Measurements from ENCODE around the gene AGPAT2. TPM values are rescaled to one million over a fixed set of nuclear protein-coding genes. Genes with fewer than 3 reads are reported as not detected.

Gene AGPAT2
- total and polyA plus RNA-seq, 2 donors from 2014 or later = 73.4 to 83.6 TPM

- H3K27me3 ChIP-seq (ENCODE audit: control insufficient read depth, insufficient read depth, low read length) = no peaks in the 10 kb centered on the region
- no peak overlapping the region for H3K9ac ChIP-seq (ENCODE audit: low read length in 3 of 3)
Observed at GRCh38 chr9:136683173-136683745, 4.0 kb downstream of the AGPAT2 start.

GRCh38 chr9:136682710-136683109 is 4.5 kb downstream of the AGPAT2 start:
- H3K27ac ChIP-seq (ENCODE audit: low read depth in 2 of 2, low read length in 2 of 2) = no peak overlapping the region
- H3K9me3 ChIP-seq (ENCODE audit: control insufficient read depth in 2 of 3, insufficient read depth in 1 of 3, low read length in 3 of 3) = no peaks in the 10 kb centered on the region
- FAIRE-seq = no peak
- no peak overlapping the region for H3K4me3 ChIP-seq (ENCODE audit: low read length in 3 of 3)
- TF ChIP-seq CTCF (IDR thresholded peaks at IDR 0.05; ENCODE audit: borderline replicate concordance, extremely low read depth, insufficient read depth) = no peak
- no peak overlapping the region for H3K9ac ChIP-seq (ENCODE audit: low read length in 3 of 3)
- intact Hi-C loops (cut with DNase I) = no loop called here
- no peaks in the 10 kb centered on the region for H3K36me3 ChIP-seq (ENCODE audit: control insufficient read depth in 2 of 3, insufficient read depth in 3 of 3, low read length in 3 of 3)
- no peak for DNase-seq
- no peaks in the 10 kb centered on the region for H3K27me3 ChIP-seq (ENCODE audit: control insufficient read depth, insufficient read depth, low read length)
- H3K4me1 ChIP-seq (ENCODE audit: control insufficient read depth in 2 of 3, insufficient read depth in 2 of 3, low read depth in 1 of 3, low read length in 3 of 3) = peaks cover 0 to 25% (median 0%) of the 10 kb centered on the region in 3 donors

More at GRCh38 chr9:136683173-136683745, 4.0 kb downstream of the AGPAT2 start:
- Histone ChIP-seq H3K4me3 (ENCODE audit: low read length in 3 of 3) (no peak overlapping the region), H3K27ac (ENCODE audit: low read depth in 2 of 2, low read length in 2 of 2) (no peak overlapping the region), H3K36me3 (ENCODE audit: control insufficient read depth in 2 of 3, insufficient read depth in 3 of 3, low read length in 3 of 3) (no peaks in the 10 kb centered on the region), H3K9me3 (ENCODE audit: control insufficient read depth in 2 of 3, insufficient read depth in 1 of 3, low read length in 3 of 3) (no peaks in the 10 kb centered on the region), H3K4me1 (ENCODE audit: control insufficient read depth in 2 of 3, insufficient read depth in 2 of 3, low read depth in 1 of 3, low read length in 3 of 3) (peaks cover 0 to 30% (median 0%) of the 10 kb centered on the region in 3 donors)
- no peak for TF ChIP-seq CTCF (IDR thresholded peaks at IDR 0.05; ENCODE audit: borderline replicate concordance, extremely low read depth, insufficient read depth)
- no peak for FAIRE-seq
- no peak for DNase-seq
- intact Hi-C loops (cut with DNase I) = no loop called here

- H3K27me3 ChIP-seq (ENCODE audit: control insufficient read depth, insufficient read depth, low read length) = no peaks in the 10 kb centered on the region
- H3K9me3 ChIP-seq (ENCODE audit: control insufficient read depth in 2 of 3, insufficient read depth in 1 of 3, low read length in 3 of 3) = no peaks in the 10 kb centered on the region
- peaks cover 0 to 24% (median 0%) of the 10 kb centered on the region in 3 donors for H3K4me1 ChIP-seq (ENCODE audit: control insufficient read depth in 2 of 3, insufficient read depth in 2 of 3, low read depth in 1 of 3, low read length in 3 of 3)
- H3K36me3 ChIP-seq (ENCODE audit: control insufficient read depth in 2 of 3, insufficient read depth in 3 of 3, low read length in 3 of 3) = no peaks in the 10 kb centered on the region
- FAIRE-seq (no peak), DNase-seq (no peak)
- intact Hi-C loops (cut with DNase I) = no loop called here
- no peak overlapping the region for H3K4me3 ChIP-seq (ENCODE audit: low read length in 3 of 3)
- TF ChIP-seq CTCF (IDR thresholded peaks at IDR 0.05; ENCODE audit: borderline replicate concordance, extremely low read depth, insufficient read depth) = no peak
- H3K27ac ChIP-seq (ENCODE audit: low read depth in 2 of 2, low read length in 2 of 2) = no peak overlapping the region
- no peak overlapping the region for H3K9ac ChIP-seq (ENCODE audit: low read length in 3 of 3)
Observed at GRCh38 chr9:136681945-136682699, 5.1 kb downstream of the AGPAT2 start.

Data from kidney (tissue), 14 donors.